HG03025 (cell line): ENCODE results near the gene USP19.

Experiments used
- ATAC-seq: cut with Tn5 transposase; IDR thresholded peaks from one replicate; pipeline ENCODE4 v1.9.1; 2021; ENCODE audit warnings: mild to moderate bottlenecking, moderate library complexity; ENCODE audit not compliant: unreplicated experiment, low FRiP score

The USP19 gene

GRCh38 chr3:49134471-49135265 is 14.0 kb upstream of the USP19 start:
- no peak for ATAC-seq

GRCh38 chr3:49133226-49133951 is 12.8 kb upstream of the USP19 start:
- no peak for ATAC-seq

GRCh38 chr3:49132437-49133225 is 12.0 kb upstream of the USP19 start, which contains the start of gene LAMB2:
LAMB2 (minus strand) TSS chr3:49133050; CDS start chr3:49132867, 183 bp downstream.
- no peak for ATAC-seq

- ATAC-seq = no peak
Measured at GRCh38 chr3:49132073-49132436, 11.4 kb upstream of the USP19 start.

- no peak for ATAC-seq
Measured at GRCh38 chr3:49131576-49131975, 11.0 kb upstream of the USP19 start.

- no peak for ATAC-seq
Measured at GRCh38 chr3:49131040-49131439, 10.4 kb upstream of the USP19 start.

- ATAC-seq = no peak
Measured at GRCh38 chr3:49124991-49125670, 4.5 kb upstream of the USP19 start.

- ATAC-seq = no peak
Measured at GRCh38 chr3:49124203-49124602, 3.6 kb upstream of the USP19 start.

- ATAC-seq = no peak
Measured at GRCh38 chr3:49123687-49124086, 3.1 kb upstream of the USP19 start.

GRCh38 chr3:49122886-49123545 is 2.4 kb upstream of the USP19 start:
- no peak for ATAC-seq

- ATAC-seq = no peak
Measured at GRCh38 chr3:49122451-49122850, 1.8 kb upstream of the USP19 start.

GRCh38 chr3:49122022-49122421 is 1.4 kb upstream of the USP19 start:
- ATAC-seq = no peak

- no peak for ATAC-seq
Measured at GRCh38 chr3:49121132-49121736, 611 bp upstream of the USP19 start.

- ATAC-seq = no peak
Measured at GRCh38 chr3:49120096-49120437, 556 bp downstream of the USP19 start.

- no peak for ATAC-seq
Measured at GRCh38 chr3:49119439-49119838, 1.2 kb downstream of the USP19 start.

GRCh38 chr3:49119036-49119435 is 1.6 kb downstream of the USP19 start:
- no peak for ATAC-seq

- no peak for ATAC-seq
Measured at GRCh38 chr3:49112262-49112661, 8.4 kb downstream of the USP19 start.

GRCh38 chr3:49111347-49111746 is 9.3 kb downstream of the USP19 start:
- no peak for ATAC-seq

GRCh38 chr3:49110780-49111179 is 9.8 kb downstream of the USP19 start:
- ATAC-seq = no peak

- no peak for ATAC-seq
Measured at GRCh38 chr3:49108346-49108745, 12.3 kb downstream of the USP19 start.
